GM12892 (cell line): ENCODE measurements around the gene HDAC4.
A peak's percentile ranks its signal among the peaks of the same experiment; 100 is the strongest.

ENCODE experiments used
- DNase-seq: peaks from one replicate; pipeline ENCODE4 v3.0.0; 2011; ENCODE audit not compliant: insufficient read length
- FAIRE-seq: peaks from 2 replicates; lab custom pipeline; 2011; peaks lifted over from hg19 to GRCh38; lab: Jason Lieb, UNC
- POLR2A ChIP-seq: IDR thresholded peaks from 2 replicates; pipeline ENCODE4 v1.6.1; 2011; ENCODE audit warnings: low read depth, low read length, control low read depth
- POLR2AphosphoS5 ChIP-seq: IDR thresholded peaks from 2 replicates; pipeline ENCODE4 v1.6.1; 2011; ENCODE audit warnings: low read depth, low read length, control low read depth
- TAF1 ChIP-seq: IDR thresholded peaks from 2 replicates; pipeline ENCODE4 v1.6.1; 2011; ENCODE audit warnings: low read depth, mild to moderate bottlenecking, control low read depth, low read length, borderline replicate concordance

HDAC4 gene

DNA sequence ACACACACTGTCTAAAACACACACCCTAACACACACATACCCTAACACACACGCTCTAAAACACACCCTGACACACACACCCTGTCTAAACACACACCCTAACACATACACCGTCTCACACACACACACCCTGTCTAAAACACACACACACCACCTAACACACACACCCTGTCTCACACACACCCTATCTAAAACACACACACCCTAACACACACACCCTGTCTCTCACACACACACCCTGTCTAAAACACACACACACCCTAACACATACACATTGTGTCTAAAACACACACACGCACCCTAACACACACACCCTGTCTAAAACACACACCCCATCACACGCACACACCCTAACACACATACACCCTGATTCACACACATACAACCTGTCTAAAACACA lies 54.1 kb downstream of the HDAC4 start:
- no peak for FAIRE-seq
- no peak for TF ChIP-seq POLR2AphosphoS5
- TF ChIP-seq TAF1, result no peak
- no peak for TF ChIP-seq POLR2A
- no peak for DNase-seq

DNA sequence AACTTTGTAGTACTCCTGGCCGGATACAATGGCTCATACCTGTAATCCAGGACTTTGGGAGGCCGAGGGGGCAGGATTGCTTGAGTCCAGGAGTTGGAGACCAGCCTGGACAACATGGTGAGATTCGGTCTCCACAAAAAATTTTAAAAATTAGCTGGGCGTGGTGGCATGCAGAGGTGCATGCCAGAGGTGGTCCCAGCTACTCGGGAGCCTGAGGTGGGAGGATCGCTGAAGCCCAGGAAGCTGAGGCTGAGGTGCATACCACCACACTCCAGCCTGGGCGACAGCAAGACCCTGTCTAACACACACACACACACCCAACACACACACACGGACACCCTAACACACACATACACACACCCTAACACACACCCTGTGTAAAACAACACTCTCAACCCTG lies 55.6 kb downstream of the HDAC4 start:
- peak; percentile 67 for FAIRE-seq
- no peak for DNase-seq
- TF ChIP-seq TAF1 (no peak), POLR2AphosphoS5 (no peak), POLR2A (no peak)

DNA sequence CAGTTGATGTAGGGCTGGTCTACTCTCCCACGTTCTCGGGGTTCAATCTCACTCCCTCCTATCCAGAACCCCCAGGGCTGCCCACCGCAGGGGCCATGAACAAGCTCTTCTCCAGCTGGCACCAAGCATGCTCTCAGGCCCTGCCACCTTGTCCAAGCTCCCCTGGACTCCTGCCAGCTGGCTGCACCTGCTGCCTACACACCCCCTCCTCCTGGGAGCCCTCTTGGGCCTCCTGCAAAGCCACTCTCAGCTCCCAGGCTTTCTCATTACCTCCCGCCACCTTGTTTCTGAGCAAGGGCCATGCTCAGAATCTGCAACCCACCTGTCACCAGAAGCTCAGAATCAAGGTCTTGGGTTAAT lies 56.0 kb downstream of the HDAC4 start:
- TF ChIP-seq POLR2A (no peak), POLR2AphosphoS5 (no peak), TAF1 (no peak)
- FAIRE-seq (no peak), DNase-seq (no peak)

DNA sequence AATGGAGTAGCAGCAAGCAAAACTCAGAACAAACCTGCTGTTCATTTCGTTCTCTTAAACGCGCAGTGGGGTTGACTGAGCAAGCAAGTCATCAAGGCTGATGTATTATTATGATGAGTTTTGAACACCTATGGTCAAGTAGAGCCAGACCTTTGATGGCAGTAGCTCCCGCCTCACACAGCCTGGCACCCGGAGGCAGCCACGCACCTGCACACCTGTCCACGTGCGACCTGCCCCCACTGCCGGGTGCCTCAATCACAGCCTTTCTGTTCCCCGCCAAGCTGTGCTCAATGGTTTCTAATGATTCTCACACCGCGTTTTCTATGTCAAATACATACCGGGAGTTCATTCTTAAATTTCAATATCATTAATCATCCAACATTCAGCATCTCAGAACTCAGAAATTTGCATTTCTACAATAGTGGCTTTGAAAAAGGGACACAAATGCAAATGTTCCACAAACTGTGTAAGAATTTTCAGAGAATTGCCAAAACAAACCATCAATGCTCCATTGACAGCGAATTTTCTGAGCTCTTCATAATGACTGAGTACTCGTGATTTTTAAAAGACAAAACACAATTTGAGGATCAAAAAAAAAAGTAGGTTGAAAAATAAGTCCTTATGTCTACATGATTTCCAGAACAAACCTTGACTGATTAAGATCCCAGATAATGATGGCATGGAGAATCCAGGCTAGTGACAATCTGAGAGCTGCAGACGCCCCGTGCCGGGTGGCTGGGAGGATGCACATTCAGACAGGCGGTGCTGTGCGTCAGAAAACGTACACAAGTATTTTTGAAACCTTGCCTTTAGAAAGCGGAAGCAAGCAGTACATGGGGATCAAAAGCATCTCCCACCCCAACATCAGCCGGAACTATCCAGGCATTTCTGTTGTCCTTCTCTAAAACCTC lies 56.6 kb downstream of the HDAC4 start:
- DNase-seq, result no peak
- TF ChIP-seq TAF1, result no peak
- TF ChIP-seq POLR2AphosphoS5, result no peak
- no peak for TF ChIP-seq POLR2A
- FAIRE-seq, result no peak

DNA sequence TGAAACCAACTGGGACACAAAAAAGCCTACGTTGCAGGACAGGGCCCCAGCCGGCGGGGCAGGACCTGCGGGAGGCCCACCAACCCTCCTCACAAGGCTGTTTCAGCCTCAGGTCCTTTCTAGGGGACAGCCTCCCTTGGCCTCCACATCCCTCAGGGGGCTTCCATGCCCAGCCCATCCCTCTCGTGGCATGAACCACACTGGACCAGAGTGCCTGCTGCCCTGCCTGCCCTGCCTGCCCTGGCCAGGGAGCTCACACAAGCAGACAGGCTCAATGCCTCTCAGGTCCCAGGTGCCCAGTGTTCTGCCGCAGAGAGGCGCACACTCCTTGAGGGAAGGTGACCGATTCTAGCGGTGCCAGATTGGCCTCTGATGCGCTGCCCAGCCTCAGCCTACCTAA lies 57.4 kb downstream of the HDAC4 start:
- DNase-seq (no peak), FAIRE-seq (no peak)
- no peak for TF ChIP-seq TAF1
- TF ChIP-seq POLR2AphosphoS5, result no peak
- no peak for TF ChIP-seq POLR2A

DNA sequence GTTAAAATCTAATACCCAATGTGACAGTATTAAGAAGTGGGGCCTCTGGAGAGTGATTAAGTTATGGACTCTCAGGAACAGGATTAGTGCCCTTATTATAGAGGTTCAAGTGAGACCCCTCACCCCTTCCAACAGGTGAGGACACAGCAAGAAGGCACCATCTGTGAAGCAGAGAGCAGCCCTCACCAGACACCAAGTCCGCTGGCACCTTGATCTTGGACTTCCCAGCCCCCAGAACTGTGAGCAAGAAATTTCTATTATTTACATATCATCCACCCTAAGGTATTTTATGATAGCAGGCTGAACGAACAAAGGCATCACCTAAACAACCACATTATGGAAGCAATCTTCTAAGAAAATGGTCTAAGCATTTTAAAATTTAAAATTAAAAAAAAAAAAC lies 59.0 kb downstream of the HDAC4 start:
- DNase-seq (no peak), FAIRE-seq (no peak)
- TF ChIP-seq POLR2AphosphoS5 (no peak), TAF1 (no peak), POLR2A (no peak)

DNA sequence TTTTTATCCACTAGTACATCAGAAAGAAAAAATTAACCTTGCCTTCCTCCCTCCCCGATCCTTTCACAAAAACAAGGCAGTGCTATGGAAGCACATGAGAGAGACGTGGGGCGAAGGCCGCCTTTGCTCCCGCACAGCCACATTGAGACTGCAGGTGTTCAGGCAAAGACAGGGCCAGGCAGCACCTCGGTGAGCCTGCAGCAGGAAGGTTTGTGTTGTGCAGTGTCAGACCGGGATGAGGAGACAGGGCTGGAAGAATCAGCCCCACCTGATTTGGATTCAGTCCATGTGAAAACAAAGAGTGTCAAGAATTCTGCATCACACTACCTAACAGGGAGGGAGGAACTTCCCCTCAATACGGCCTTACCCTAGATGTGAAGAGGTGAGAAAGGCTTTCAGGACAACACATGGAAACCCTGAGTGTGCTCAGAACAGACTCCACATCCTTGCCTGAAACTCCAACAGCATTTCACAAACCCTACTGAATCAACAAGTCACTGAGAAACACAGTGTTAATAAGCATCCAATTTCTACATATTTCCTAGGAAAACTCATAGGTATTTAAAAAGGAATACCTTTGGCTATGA lies 59.6 kb downstream of the HDAC4 start:
- FAIRE-seq (no peak), DNase-seq (no peak)
- no peak for TF ChIP-seq TAF1
- TF ChIP-seq POLR2AphosphoS5, result no peak
- TF ChIP-seq POLR2A, result no peak

DNA sequence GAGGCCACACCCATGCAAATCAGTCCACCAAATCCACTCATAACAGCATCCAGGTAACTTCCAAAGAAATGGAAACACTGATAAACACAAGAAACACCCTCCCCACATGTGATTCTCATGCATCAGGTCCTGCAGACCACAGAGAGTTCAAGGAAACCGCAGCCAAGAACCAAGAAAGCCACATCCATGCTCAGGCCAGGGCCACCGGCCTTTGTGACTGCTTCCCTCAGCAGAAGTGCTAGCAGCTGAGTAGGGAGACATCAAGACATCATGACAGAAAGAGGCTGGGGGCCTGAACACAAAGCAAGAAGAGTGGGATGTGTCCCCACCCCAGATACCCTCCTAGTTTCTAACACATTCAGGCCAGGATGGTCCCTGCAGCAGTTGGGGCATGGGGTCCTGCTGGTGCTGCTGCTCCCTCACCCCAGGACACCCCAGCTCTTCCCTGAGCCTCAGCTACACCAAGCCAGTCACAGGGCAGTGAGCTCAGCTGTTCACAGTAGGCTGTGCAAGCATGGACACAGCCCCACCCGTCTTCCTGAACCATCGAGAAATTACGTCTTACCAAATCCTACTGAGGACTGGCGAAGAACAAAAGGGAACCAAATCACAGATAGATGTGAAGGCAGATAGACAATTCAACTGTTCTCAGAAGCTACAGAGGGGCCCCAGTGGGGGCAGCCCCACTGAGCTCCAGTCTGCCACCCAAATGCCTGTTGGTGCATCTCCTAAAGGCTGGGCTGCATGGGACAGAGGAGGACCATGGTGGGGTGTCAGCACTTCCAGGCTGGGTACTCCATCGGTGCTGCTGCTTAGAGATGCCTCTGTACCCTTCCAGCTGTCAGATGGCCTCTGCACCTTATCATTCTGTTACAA lies 60.9 kb downstream of the HDAC4 start:
- DNase-seq (no peak), FAIRE-seq (no peak)
- no peak for TF ChIP-seq POLR2AphosphoS5
- no peak for TF ChIP-seq POLR2A

DNA sequence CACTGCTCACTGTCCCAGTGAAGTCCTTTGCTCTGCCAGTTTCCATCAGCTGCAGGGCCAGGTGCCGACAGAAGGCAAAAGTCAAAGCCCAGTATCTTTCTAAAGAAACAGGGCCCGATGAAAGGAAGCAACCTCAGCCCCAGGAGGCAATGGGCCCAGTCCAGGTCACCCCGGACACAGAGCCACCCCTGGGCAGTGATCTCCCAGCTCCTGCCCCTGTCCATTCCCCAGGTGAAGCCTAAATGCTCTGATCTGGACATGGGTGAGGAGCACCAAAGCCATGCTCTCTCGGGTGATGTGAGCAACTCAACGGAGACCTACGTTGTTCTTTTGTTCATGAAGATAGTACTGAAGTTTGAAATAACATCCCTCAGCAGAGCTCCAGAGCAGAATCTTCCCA lies 61.6 kb downstream of the HDAC4 start:
- no peak for TF ChIP-seq TAF1
- no peak for TF ChIP-seq POLR2AphosphoS5
- TF ChIP-seq POLR2A, result no peak
- DNase-seq (no peak), FAIRE-seq (no peak)

DNA sequence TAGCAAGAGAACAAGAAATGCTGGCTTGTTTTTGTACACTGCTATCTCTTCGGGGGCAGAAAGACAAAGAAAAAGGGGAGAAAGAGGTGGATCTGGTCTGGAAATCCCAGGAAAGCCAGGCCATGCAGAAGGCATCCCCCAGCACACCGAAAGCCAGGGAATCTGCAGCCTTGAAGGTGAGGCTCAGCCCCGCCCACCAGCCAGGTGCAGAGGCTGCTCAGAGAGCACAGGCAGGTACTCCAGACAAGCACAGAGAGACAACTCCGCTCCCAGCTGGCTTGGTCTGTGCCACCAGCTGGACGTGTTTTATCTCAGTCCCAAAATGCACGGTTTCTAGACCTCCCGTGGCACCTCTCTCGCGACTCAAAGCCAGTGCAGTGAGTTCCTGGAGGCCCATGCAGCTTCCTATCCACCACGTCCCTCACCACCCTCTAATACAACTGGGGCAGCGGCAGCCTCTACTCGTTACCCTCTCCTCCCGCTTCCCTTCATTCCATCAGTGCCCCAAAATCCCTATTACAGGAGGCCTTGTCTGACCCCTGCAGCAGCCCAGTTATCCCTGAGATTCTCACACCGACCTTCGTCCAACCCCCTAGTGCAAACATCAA lies 62.8 kb downstream of the HDAC4 start:
- FAIRE-seq, result no peak

DNA sequence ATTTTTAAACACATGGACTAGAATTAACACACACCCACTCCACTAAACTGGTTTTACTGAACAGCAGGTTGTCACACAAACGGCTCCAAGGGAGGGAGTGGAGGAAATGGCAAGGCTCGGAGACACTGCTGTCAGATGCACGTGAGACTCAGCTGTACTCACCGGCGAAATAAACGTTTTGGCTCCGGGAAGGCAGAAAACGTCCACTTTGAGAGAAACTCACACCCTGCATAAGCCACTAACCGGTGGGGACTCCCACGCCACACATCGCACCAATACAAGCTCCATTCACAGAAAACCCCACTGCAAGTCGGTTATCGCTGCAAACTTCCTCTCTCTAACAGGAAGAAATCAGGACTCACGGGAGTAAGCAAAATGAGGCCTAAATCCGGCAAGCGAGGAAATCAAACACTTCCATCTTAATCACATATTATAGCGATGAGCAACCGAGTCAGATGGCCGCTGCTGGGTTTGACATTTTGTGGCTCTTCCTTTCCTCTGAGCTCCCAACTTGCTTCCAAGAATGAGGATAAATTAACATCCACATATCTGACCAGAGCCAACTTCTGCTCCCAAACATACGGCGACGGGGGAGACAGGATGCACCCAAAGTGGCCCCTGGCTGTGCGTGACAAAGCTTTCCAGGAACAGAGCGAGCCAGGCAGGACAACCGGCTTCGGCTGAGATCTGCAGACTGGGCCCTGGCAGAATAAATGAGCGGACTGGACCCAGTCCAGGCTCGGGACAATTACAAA lies 63.5 kb downstream of the HDAC4 start:
- no peak for FAIRE-seq
- DNase-seq, result no peak
- TF ChIP-seq TAF1 (no peak), POLR2AphosphoS5 (no peak), POLR2A (no peak)

More for the DNA sequence above, 62.8 kb downstream of the HDAC4 start:
- TF ChIP-seq TAF1 (no peak), POLR2A (no peak), POLR2AphosphoS5 (no peak)
- no peak for DNase-seq

DNA sequence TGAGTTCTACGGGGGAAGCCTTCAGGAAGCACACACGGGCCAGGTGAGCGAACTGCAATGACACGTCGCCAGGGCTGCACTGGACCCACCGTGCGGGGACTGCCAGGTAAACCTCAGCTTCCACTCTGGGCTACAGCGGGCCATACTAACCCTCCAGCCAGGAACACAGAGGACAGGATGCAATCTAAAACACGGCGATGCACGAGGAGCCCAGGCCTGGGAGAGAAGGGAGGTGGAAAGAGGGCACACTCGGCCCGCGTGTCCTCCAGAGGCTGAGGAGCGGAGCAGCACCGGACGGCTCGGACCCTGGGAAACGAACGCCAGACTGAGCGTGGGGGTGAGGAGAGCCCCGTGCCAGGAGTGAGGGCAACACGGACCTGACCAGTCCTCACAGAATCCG lies 69.3 kb downstream of the HDAC4 start:
- TF ChIP-seq TAF1 (no peak), POLR2A (no peak), POLR2AphosphoS5 (no peak)
- FAIRE-seq, result no peak
- DNase-seq, result no peak
